SK-N-SH (cell line): ENCODE results near the gene RABEPK. TPM values are rescaled to one million over a fixed set of nuclear protein-coding genes. Genes with fewer than 3 reads are reported as not detected.

Experiments
- CTCF ChIA-PET: fragments of 300-600, 350-600 bp; formaldehyde crosslinking; extraction: SDS; loops from one replicate; lab custom pipeline; 2021; lab: Yijun Ruan, JAX
- POLR2A ChIA-PET: fragments of 350-600 bp; sonication (Branson Sonifier 250); formaldehyde crosslinking; extraction: SDS; loops from one replicate; lab custom pipeline; 2020; ENCODE audit warnings: antibody characterized with exemption, inconsistent platforms; lab: Yijun Ruan, JAX
- DNase-seq: peaks from one replicate; pipeline ENCODE4 v3.0.0; 2012
- H2AFZ ChIP-seq: fragments of 200-600 bp; sonication (generic); 2 replicates; pipeline ENCODE4 v1.8.1; 2016; ENCODE audit warnings: antibody characterized with exemption, mild to moderate bottlenecking, low read depth
- H3F3A ChIP-seq: fragments of 200-600 bp; sonication (generic); replicated peaks from 2 replicates; pipeline ENCODE3; 2016; ENCODE audit warnings: antibody characterized with exemption, mild to moderate bottlenecking; ENCODE audit not compliant: insufficient read depth
- H3K27ac ChIP-seq, 2 experiments: fragments of 200-500 bp in 1 of 2; fragments of 200-600 bp in 1 of 2; sonication (Bioruptor generic) in 1 of 2; sonication (generic), shearing (Covaris generic) in 1 of 2; 2 replicates each; pipeline versions ENCODE4 v1.5.1 to v1.6.1; 2014 to 2016; ENCODE audit warnings: low read depth in 2 of 2, inconsistent platforms in 1 of 2, low read length in 1 of 2, mild to moderate bottlenecking in 1 of 2, mixed read lengths in 1 of 2
- H3K27me3 ChIP-seq: fragments of 200-600 bp; sonication (generic), shearing (Covaris generic); 2 replicates; pipeline ENCODE4 v1.6.1; 2016; ENCODE audit warnings: mixed run types; ENCODE audit not compliant: insufficient read depth
- H3K36me3 ChIP-seq, 2 experiments: fragments of 200-500 bp in 1 of 2; fragments of 200-600 bp in 1 of 2; sonication (Bioruptor generic) in 1 of 2; sonication (generic) in 1 of 2; replicated peaks in 1 of 2; 2 replicates each; pipeline versions ENCODE3 to v1.5.1; 2014 to 2016; ENCODE audit warnings: low read length in 1 of 2, mild to moderate bottlenecking in 1 of 2; ENCODE audit not compliant: insufficient read depth in 2 of 2, control insufficient read depth in 1 of 2
- H3K4me1 ChIP-seq, 2 experiments: fragments of 200-500 bp in 1 of 2; fragments of 200-600 bp in 1 of 2; sonication (Bioruptor generic) in 1 of 2; sonication (generic), shearing (Covaris generic) in 1 of 2; 2 replicates each; pipeline versions ENCODE4 v1.5.1 to v1.6.1; 2014 to 2016; ENCODE audit warnings: low read depth in 1 of 2, low read length in 1 of 2, mixed run types in 1 of 2; ENCODE audit not compliant: insufficient read depth in 2 of 2, control insufficient read depth in 1 of 2
- H3K4me2 ChIP-seq: fragments of 200-600 bp; sonication (generic), shearing (Covaris generic); 2 replicates; pipeline ENCODE4 v1.6.1; 2017; ENCODE audit warnings: mixed run types
- H3K4me3 ChIP-seq, 2 experiments: fragments of 200-500 bp in 1 of 2; fragments of 200-600 bp in 1 of 2; sonication (Bioruptor generic) in 1 of 2; sonication (generic), shearing (Covaris generic) in 1 of 2; 2 replicates each; pipeline versions ENCODE4 v1.5.1 to v1.8.1; 2014 to 2016; ENCODE audit warnings: low read depth in 2 of 2, inconsistent platforms in 1 of 2, low read length in 1 of 2, mild to moderate bottlenecking in 1 of 2, mixed read lengths in 1 of 2, moderate library complexity in 1 of 2
- H3K79me2 ChIP-seq: fragments of 200-600 bp; sonication (generic); 2 replicates; pipeline ENCODE4 v1.8.1; 2017; ENCODE audit warnings: mild to moderate bottlenecking; ENCODE audit not compliant: insufficient read depth
- H3K9ac ChIP-seq: fragments of 200-600 bp; sonication (generic); 2 replicates; pipeline ENCODE4 v1.6.1; 2017; ENCODE audit warnings: mixed run types
- H3K9me2 ChIP-seq: fragments of 200-600 bp; sonication (generic); 2 replicates; pipeline ENCODE4 v1.6.1; 2017; ENCODE audit warnings: mixed run types
- H3K9me3 ChIP-seq: fragments of 200-600 bp; sonication (generic); 2 replicates; pipeline ENCODE4 v1.6.1; 2017; ENCODE audit warnings: mixed run types, mild to moderate bottlenecking, moderate library complexity
- H4K20me1 ChIP-seq: fragments of 200-600 bp; sonication (generic); 2 replicates; pipeline ENCODE4 v1.6.1; 2017; ENCODE audit warnings: mild to moderate bottlenecking, mixed run types; ENCODE audit not compliant: insufficient read depth
- CTCF ChIP-seq: fragments of 200-600 bp; sonication (generic); IDR thresholded peaks from 2 replicates; pipeline ENCODE4 v1.6.1; 2017; ENCODE audit warnings: antibody characterized with exemption, mild to moderate bottlenecking, moderate library complexity
- FOSL2 ChIP-seq: IDR thresholded peaks from 2 replicates; pipeline ENCODE4 v1.4.0; 2012; ENCODE audit warnings: low read depth, mild to moderate bottlenecking, moderate library complexity, borderline replicate concordance
- FOXJ3 ChIP-seq: sonication (generic); formaldehyde crosslinking; IDR thresholded peaks from 2 replicates; pipeline ENCODE4 v1.5.1; 2020; ENCODE audit warnings: mild to moderate bottlenecking, missing genetic modification reagents
- FOXM1 ChIP-seq: IDR thresholded peaks from 2 replicates; pipeline ENCODE4 v1.4.0; 2012; ENCODE audit warnings: low read depth, mild to moderate bottlenecking
- GABPA ChIP-seq: IDR thresholded peaks from 2 replicates; pipeline ENCODE4 v1.4.0; 2012; ENCODE audit warnings: low read depth, mild to moderate bottlenecking
- GATA2 ChIP-seq: sonication (generic); formaldehyde crosslinking; IDR thresholded peaks from 2 replicates; pipeline ENCODE4 v1.5.0; 2020; ENCODE audit warnings: mild to moderate bottlenecking, missing genetic modification reagents
- JUND ChIP-seq: IDR thresholded peaks from 2 replicates; pipeline ENCODE4 v1.4.0; 2012
- MAX ChIP-seq: IDR thresholded peaks from 2 replicates; pipeline ENCODE4 v1.4.0; 2012; ENCODE audit warnings: low read depth
- MXI1 ChIP-seq: IDR thresholded peaks from 2 replicates; pipeline ENCODE4 v1.6.1; 2012; ENCODE audit warnings: mild to moderate bottlenecking, low read depth, low read length, improper control_type of control experiment
- NFIC ChIP-seq: IDR thresholded peaks from 2 replicates; pipeline ENCODE4 v1.4.0; 2012; ENCODE audit warnings: borderline replicate concordance
- NRF1 ChIP-seq: IDR thresholded peaks from 2 replicates; pipeline ENCODE4 v1.6.1; 2012; ENCODE audit warnings: low read depth, mild to moderate bottlenecking, low read length
- PBX3 ChIP-seq: IDR thresholded peaks from 2 replicates; pipeline ENCODE4; 2012
- POLR2AphosphoS5 ChIP-seq: IDR thresholded peaks from 2 replicates; pipeline ENCODE4 v1.6.1; 2012; ENCODE audit warnings: low read depth, low read length
- RAD21 ChIP-seq: IDR thresholded peaks from 2 replicates; pipeline ENCODE4 v1.6.1; 2012; ENCODE audit warnings: mild to moderate bottlenecking, low read length
- RFX5 ChIP-seq: IDR thresholded peaks from 2 replicates; pipeline ENCODE4 v1.6.1; 2012; ENCODE audit warnings: mild to moderate bottlenecking, improper control_type of control experiment, low read length
- RXRA ChIP-seq: IDR thresholded peaks from 2 replicates; pipeline ENCODE4 v1.4.0; 2012; ENCODE audit warnings: low read depth, mild to moderate bottlenecking, borderline replicate concordance
- SIN3A ChIP-seq: IDR thresholded peaks from 2 replicates; pipeline ENCODE4 v1.6.1; 2012; ENCODE audit warnings: low read depth, mild to moderate bottlenecking, low read length, moderate library complexity, borderline replicate concordance
- SMC3 ChIP-seq: IDR thresholded peaks from 2 replicates; pipeline ENCODE4 v1.6.1; 2012; ENCODE audit warnings: low read depth, low read length, improper control_type of control experiment
- TCF12 ChIP-seq: IDR thresholded peaks from 2 replicates; pipeline ENCODE4 v1.4.0; 2012
- TEAD4 ChIP-seq: IDR thresholded peaks from 2 replicates; pipeline ENCODE4 v1.4.0; 2012; ENCODE audit warnings: mild to moderate bottlenecking, borderline replicate concordance; ENCODE audit not compliant: insufficient read depth
- WGBS: methylation state at CpG from one replicate; pipeline ENCODE4 v1.1.6; 2017; ENCODE audit warnings: low lambda C conversion rate; 5-methylcytosine and 5-hydroxymethylcytosine counted together
- polyA plus RNA-seq, 3 experiments: library from polyadenylated mRNA; depleted of rRNA; stranded (reverse); fragments of >200 nt; gene quantifications; 2 replicates each; pipeline ENCODE4 v1.2.3, GENCODE V29; 2012
- TF ChIP-seq, protein P1 (sequence below): IDR thresholded peaks from 2 replicates; pipeline ENCODE4 v1.4.0; 2012; ENCODE audit warnings: low read depth, borderline replicate concordance
- TF ChIP-seq, protein P2 (sequence below): IDR thresholded peaks from 2 replicates; pipeline ENCODE4 v1.6.1; 2012; ENCODE audit warnings: mild to moderate bottlenecking, low read depth, low read length, moderate library complexity
- TF ChIP-seq, protein P3 (sequence below): fragments of 150-350 bp; IDR thresholded peaks from 2 replicates; pipeline ENCODE4 v1.6.1; 2017; ENCODE audit warnings: antibody characterized with exemption, low read length, low read depth, borderline replicate concordance
- TF ChIP-seq, protein P4 (sequence below): IDR thresholded peaks from 2 replicates; pipeline ENCODE4 v1.4.0; 2012; ENCODE audit warnings: low read depth, borderline replicate concordance

RABEPK gene
- polyA plus RNA-seq, 1 of the 3 experiments (the other 2 are of a cell fraction): 55.1 TPM

DNA sequence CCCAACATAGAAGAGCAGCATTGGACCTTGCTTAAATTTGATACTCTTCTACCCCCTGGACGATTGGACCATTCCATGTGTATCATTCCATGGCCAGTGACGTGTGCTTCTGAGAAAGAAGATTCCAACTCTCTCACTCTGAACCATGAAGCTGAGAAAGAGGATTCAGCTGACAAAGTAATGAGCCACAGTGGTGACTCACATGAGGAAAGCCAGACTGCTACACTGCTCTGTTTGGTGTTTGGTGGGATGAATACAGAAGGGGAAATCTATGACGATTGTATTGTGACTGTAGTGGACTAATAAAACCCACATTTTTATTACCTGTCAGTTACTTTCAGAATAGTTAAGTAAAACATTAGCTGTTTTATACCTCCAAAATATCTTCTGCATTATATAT is 33.3 kb downstream of the RABEPK start:
- Histone ChIP-seq H3F3A (peaks cover 54% of the 10 kb centered on the region), H3K27me3 (no peaks in the 10 kb centered on the region), H4K20me1 (peaks cover 47% of the 10 kb centered on the region), H3K4me1 (peaks cover 9 to 20% of the 10 kb centered on the region in 2 experiments), H3K4me3 (no peak overlapping the region), H3K9me3 (no peaks in the 10 kb centered on the region), H3K27ac (peak overlapping the region in 1 of 2 experiments; percentile 96; a peak in 2 of 4 replicates), H2AFZ (no peak overlapping the region), H3K9me2 (no peaks in the 10 kb centered on the region), H3K79me2 (peaks cover 40% of the 10 kb centered on the region), H3K36me3 (peaks cover 36 to 60% of the 10 kb centered on the region in 2 experiments), H3K4me2 (peak overlapping the region; percentile 66), H3K9ac (peak overlapping the region; percentile 35; the same call in 1 of the 2 replicates)
- WGBS: 17% methylated on average over 3 of the region's 3 CpGs
- CTCF ChIA-PET: no interaction called here
- POLR2A ChIA-PET: no interaction called here
- DNase-seq: no peak
- TF ChIP-seq POLR2AphosphoS5 (peak; percentile 88), FOXM1 (no peak), SMC3 (no peak), CTCF (no peak), SIN3A (peak; percentile 85; the same call in 1 of the 2 replicates), TCF12 (peak; percentile 95), MXI1 (no peak), RXRA (no peak), NFIC (no peak), GABPA (no peak), RFX5 (no peak), NRF1 (no peak), GATA2 (no peak), FOXJ3 (CRISPR knock-in tag) (no peak), TEAD4 (no peak), PBX3 (peak; percentile 86), JUND (peak; percentile 92), MAX (peak; percentile 77), FOSL2 (peak; percentile 95), RAD21 (no peak)
- TF ChIP-seq, protein P1, sequence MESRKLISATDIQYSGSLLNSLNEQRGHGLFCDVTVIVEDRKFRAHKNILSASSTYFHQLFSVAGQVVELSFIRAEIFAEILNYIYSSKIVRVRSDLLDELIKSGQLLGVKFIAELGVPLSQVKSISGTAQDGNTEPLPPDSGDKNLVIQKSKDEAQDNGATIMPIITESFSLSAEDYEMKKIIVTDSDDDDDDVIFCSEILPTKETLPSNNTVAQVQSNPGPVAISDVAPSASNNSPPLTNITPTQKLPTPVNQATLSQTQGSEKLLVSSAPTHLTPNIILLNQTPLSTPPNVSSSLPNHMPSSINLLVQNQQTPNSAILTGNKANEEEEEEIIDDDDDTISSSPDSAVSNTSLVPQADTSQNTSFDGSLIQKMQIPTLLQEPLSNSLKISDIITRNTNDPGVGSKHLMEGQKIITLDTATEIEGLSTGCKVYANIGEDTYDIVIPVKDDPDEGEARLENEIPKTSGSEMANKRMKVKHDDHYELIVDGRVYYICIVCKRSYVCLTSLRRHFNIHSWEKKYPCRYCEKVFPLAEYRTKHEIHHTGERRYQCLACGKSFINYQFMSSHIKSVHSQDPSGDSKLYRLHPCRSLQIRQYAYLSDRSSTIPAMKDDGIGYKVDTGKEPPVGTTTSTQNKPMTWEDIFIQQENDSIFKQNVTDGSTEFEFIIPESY: 0 out of 2 replicates have a peak, but pooled peaks have one; percentile 24
- TF ChIP-seq, protein P2, sequence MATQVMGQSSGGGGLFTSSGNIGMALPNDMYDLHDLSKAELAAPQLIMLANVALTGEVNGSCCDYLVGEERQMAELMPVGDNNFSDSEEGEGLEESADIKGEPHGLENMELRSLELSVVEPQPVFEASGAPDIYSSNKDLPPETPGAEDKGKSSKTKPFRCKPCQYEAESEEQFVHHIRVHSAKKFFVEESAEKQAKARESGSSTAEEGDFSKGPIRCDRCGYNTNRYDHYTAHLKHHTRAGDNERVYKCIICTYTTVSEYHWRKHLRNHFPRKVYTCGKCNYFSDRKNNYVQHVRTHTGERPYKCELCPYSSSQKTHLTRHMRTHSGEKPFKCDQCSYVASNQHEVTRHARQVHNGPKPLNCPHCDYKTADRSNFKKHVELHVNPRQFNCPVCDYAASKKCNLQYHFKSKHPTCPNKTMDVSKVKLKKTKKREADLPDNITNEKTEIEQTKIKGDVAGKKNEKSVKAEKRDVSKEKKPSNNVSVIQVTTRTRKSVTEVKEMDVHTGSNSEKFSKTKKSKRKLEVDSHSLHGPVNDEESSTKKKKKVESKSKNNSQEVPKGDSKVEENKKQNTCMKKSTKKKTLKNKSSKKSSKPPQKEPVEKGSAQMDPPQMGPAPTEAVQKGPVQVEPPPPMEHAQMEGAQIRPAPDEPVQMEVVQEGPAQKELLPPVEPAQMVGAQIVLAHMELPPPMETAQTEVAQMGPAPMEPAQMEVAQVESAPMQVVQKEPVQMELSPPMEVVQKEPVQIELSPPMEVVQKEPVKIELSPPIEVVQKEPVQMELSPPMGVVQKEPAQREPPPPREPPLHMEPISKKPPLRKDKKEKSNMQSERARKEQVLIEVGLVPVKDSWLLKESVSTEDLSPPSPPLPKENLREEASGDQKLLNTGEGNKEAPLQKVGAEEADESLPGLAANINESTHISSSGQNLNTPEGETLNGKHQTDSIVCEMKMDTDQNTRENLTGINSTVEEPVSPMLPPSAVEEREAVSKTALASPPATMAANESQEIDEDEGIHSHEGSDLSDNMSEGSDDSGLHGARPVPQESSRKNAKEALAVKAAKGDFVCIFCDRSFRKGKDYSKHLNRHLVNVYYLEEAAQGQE: no peak
- TF ChIP-seq, protein P3, sequence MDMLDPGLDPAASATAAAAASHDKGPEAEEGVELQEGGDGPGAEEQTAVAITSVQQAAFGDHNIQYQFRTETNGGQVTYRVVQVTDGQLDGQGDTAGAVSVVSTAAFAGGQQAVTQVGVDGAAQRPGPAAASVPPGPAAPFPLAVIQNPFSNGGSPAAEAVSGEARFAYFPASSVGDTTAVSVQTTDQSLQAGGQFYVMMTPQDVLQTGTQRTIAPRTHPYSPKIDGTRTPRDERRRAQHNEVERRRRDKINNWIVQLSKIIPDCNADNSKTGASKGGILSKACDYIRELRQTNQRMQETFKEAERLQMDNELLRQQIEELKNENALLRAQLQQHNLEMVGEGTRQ: no peak
- TF ChIP-seq, protein P4, sequence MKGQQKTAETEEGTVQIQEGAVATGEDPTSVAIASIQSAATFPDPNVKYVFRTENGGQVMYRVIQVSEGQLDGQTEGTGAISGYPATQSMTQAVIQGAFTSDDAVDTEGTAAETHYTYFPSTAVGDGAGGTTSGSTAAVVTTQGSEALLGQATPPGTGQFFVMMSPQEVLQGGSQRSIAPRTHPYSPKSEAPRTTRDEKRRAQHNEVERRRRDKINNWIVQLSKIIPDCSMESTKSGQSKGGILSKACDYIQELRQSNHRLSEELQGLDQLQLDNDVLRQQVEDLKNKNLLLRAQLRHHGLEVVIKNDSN: no peak
